A549 (cell line): ENCODE measurements around the gene WEE2. TPM values are rescaled to one million over a fixed set of nuclear protein-coding genes. Genes with fewer than 3 reads are reported as not detected.

Experiments
- ATAC-seq, 2 experiments: fragments of 200-7000 bp in 1 of 2; fragments of >200 bp in 1 of 2; cut with Nextera tagmentation in 1 of 2; cut with Tn5 transposase in 1 of 2; 3 replicates each; pipeline versions ENCODE4 v1.8.0 to v1.9.1; 2018 to 2020; ENCODE audit warnings: mild to moderate bottlenecking in 1 of 2, moderate library complexity in 1 of 2
- CTCF ChIA-PET: fragments of 300-600 bp; sonication (Branson Sonifier 250); formaldehyde crosslinking; extraction: SDS; loops from one replicate; lab custom pipeline; 2021; ENCODE audit warnings: antibody characterized with exemption, inconsistent platforms; lab: Yijun Ruan, JAX
- POLR2A ChIA-PET: fragments of 350-600 bp; formaldehyde crosslinking; extraction: SDS; loops from one replicate; lab custom pipeline; 2021; ENCODE audit warnings: antibody characterized with exemption, inconsistent platforms; lab: Yijun Ruan, JAX
- DNase-seq, 2 experiments: peaks; one replicate each; pipeline versions ENCODE4 v3.0.0 to v3.0.0-alpha.2; 2011 to 2016; ENCODE audit warnings: low read depth in 1 of 2, low spot score in 1 of 2
- FAIRE-seq: peaks from 2 replicates; lab custom pipeline; 2011; peaks lifted over from hg19 to GRCh38; lab: Jason Lieb, UNC
- H3K27ac ChIP-seq, 2 experiments: fragments of >200 bp; sonication (Bioruptor Twin); formaldehyde crosslinking; 3 replicates each; pipeline ENCODE4 v1.5.1; 2016 to 2017
- H3K4me1 ChIP-seq: fragments of >200 bp; sonication (Bioruptor Twin); formaldehyde crosslinking; 3 replicates; pipeline ENCODE4 v1.6.1; 2016
- H3K4me2 ChIP-seq: fragments of >200 bp; sonication (Bioruptor Twin); formaldehyde crosslinking; 3 replicates; pipeline ENCODE4 v1.6.1; 2016
- H3K4me3 ChIP-seq: fragments of >200 bp; sonication (Bioruptor Twin); formaldehyde crosslinking; 3 replicates; pipeline ENCODE4 v1.5.1; 2016
- H3K9me3 ChIP-seq: fragments of >200 bp; sonication (Bioruptor Twin); formaldehyde crosslinking; 3 replicates; pipeline ENCODE4 v1.6.1; 2016
- CEBPB ChIP-seq, 2 experiments: fragments of >200 bp in 1 of 2; sonication (Bioruptor Twin) in 1 of 2; formaldehyde crosslinking in 1 of 2; IDR thresholded peaks; 2 replicates each; pipeline ENCODE4 v1.6.1; 2012 to 2016
- EHF ChIP-seq: fragments of 250-450 bp; sonication (Bioruptor Pico); IDR thresholded peaks from 2 replicates; pipeline ENCODE4 v1.5.0; 2020; ENCODE audit warnings: mild to moderate bottlenecking
- EHMT2 ChIP-seq: fragments of 200-600 bp; sonication (generic); IDR thresholded peaks from 2 replicates; pipeline ENCODE4 v1.6.1; 2016; ENCODE audit warnings: antibody characterized with exemption, low read depth, mild to moderate bottlenecking, moderate library complexity
- EP300 ChIP-seq, 2 experiments: fragments of >200 bp; sonication (Bioruptor Twin); formaldehyde crosslinking; IDR thresholded peaks; 2 replicates in 1 of 2; 3 replicates in 1 of 2; pipeline ENCODE4 v1.6.1; 2016 to 2017
- ESRRA ChIP-seq: fragments of 150-350 bp; IDR thresholded peaks from 2 replicates; pipeline ENCODE4 v1.6.1; 2014; ENCODE audit warnings: mild to moderate bottlenecking, low read length, borderline replicate concordance
- FOSL2 ChIP-seq, 2 experiments: fragments of 450-650 bp in 1 of 2; fragments of >200 bp in 1 of 2; sonication (Bioruptor Twin) in 1 of 2; formaldehyde crosslinking; IDR thresholded peaks; 2 replicates each; pipeline versions ENCODE4 v1.5.0 to v1.6.1; 2016 to 2020; ENCODE audit warnings: mild to moderate bottlenecking in 1 of 2, moderate library complexity in 1 of 2
- HDAC2 ChIP-seq: fragments of 200-600 bp; sonication (generic); IDR thresholded peaks from 2 replicates; pipeline ENCODE4 v1.6.1; 2016
- HEYL ChIP-seq: fragments of 250-450 bp; sonication (Bioruptor Pico); IDR thresholded peaks from 2 replicates; pipeline ENCODE4 v1.8.0; 2021; ENCODE audit warnings: mild to moderate bottlenecking, moderate library complexity
- HOXB13 ChIP-seq: fragments of 250-450 bp; sonication (Bioruptor Pico); IDR thresholded peaks from 2 replicates; pipeline ENCODE4 v1.5.0; 2020; ENCODE audit warnings: low read depth, mild to moderate bottlenecking, moderate library complexity
- HOXB5 ChIP-seq: fragments of 250-450 bp; sonication (Bioruptor Pico); IDR thresholded peaks from 2 replicates; pipeline ENCODE4 v1.5.0; 2020; ENCODE audit warnings: mild to moderate bottlenecking, moderate library complexity
- JUN ChIP-seq, 2 experiments: fragments of >200 bp; sonication (Bioruptor Twin); formaldehyde crosslinking; IDR thresholded peaks; 2 replicates in 1 of 2; 3 replicates in 1 of 2; pipeline ENCODE4 v1.6.1; 2016 to 2017
- MAFK ChIP-seq: fragments of 450-650 bp; IDR thresholded peaks from 2 replicates; pipeline ENCODE4 v1.6.1; 2014; ENCODE audit not compliant: partially characterized antibody
- MAZ ChIP-seq: fragments of 150-350 bp; IDR thresholded peaks from 2 replicates; pipeline ENCODE4 v1.6.1; 2014; ENCODE audit warnings: antibody characterized with exemption, low read depth, low read length, borderline replicate concordance
- PHF8 ChIP-seq: fragments of 200-600 bp; sonication (generic); IDR thresholded peaks from 2 replicates; pipeline ENCODE4 v1.6.1; 2016; ENCODE audit warnings: low read depth, mild to moderate bottlenecking, antibody characterized with exemption, moderate library complexity, borderline replicate concordance
- POLR2A ChIP-seq: IDR thresholded peaks from 2 replicates; pipeline ENCODE4 v1.6.1; 2012; ENCODE audit warnings: mild to moderate bottlenecking, low read length
- POLR2AphosphoS2 ChIP-seq: conservative IDR thresholded peaks from 2 replicates; pipeline ENCODE4 v1.6.1; 2012; ENCODE audit warnings: low read length, improper control_type of control experiment, inconsistent platforms
- RAD21 ChIP-seq, 2 experiments: fragments of >200 bp in 1 of 2; sonication (Bioruptor Twin) in 1 of 2; formaldehyde crosslinking in 1 of 2; IDR thresholded peaks in 1 of 2; conservative IDR thresholded peaks in 1 of 2; 2 replicates in 1 of 2; 3 replicates in 1 of 2; pipeline ENCODE4 v1.6.1; 2012 to 2018; ENCODE audit warnings: inconsistent platforms in 1 of 2
- RARB ChIP-seq: fragments of 250-450 bp; sonication (Bioruptor Pico); IDR thresholded peaks from 2 replicates; pipeline ENCODE4 v1.8.0; 2021; ENCODE audit warnings: mild to moderate bottlenecking, moderate library complexity
- RFX5 ChIP-seq: fragments of 450-650 bp; IDR thresholded peaks from 2 replicates; pipeline ENCODE4 v1.7.1; 2014; ENCODE audit warnings: antibody characterized with exemption, mild to moderate bottlenecking, moderate library complexity
- TFCP2L1 ChIP-seq: fragments of 250-450 bp; sonication (Bioruptor Pico); IDR thresholded peaks from 2 replicates; pipeline ENCODE4 v1.5.0; 2021; ENCODE audit warnings: mild to moderate bottlenecking
- ZC3H11A ChIP-seq: fragments of 450-650 bp; IDR thresholded peaks from 2 replicates; pipeline ENCODE4 v1.6.1; 2014; ENCODE audit warnings: antibody characterized with exemption, mild to moderate bottlenecking
- ZSCAN20 ChIP-seq: fragments of 250-450 bp; sonication (Bioruptor Pico); IDR thresholded peaks from 2 replicates; pipeline ENCODE4 v1.8.0; 2022; ENCODE audit warnings: mild to moderate bottlenecking, moderate library complexity
- WGBS: methylation state at CpG from one replicate; pipeline ENCODE4 v1.1.6; 2017; ENCODE audit errors: missing lambda C conversion rate; 5-methylcytosine and 5-hydroxymethylcytosine counted together
- polyA plus RNA-seq, 4 experiments: library from polyadenylated mRNA; depleted of rRNA in 3 of 4; stranded (reverse); fragments of >200 nt; fragmentation: RNase III in 1 of 4; extraction: RNeasy Plus Mini Kit Qiagen cat#74134 plus additional on column Dnase treatment in 1 of 4; gene quantifications; 2 replicates in 3 of 4; 3 replicates in 1 of 4; pipeline ENCODE4 v1.2.3, GENCODE V29; 2011 to 2017
- TF ChIP-seq, protein P1 (sequence below): fragments of 250-450 bp; sonication (Bioruptor Pico); IDR thresholded peaks from 2 replicates; pipeline ENCODE4 v1.5.0; 2020; ENCODE audit warnings: low read depth, mild to moderate bottlenecking, moderate library complexity
- TF ChIP-seq, protein P2 (sequence below): IDR thresholded peaks from 2 replicates; pipeline ENCODE4 v1.6.1; 2012
- TF ChIP-seq, protein P3 (sequence below): fragments of 200-600 bp; sonication (generic); IDR thresholded peaks from 2 replicates; pipeline ENCODE4 v1.6.1; 2016; ENCODE audit warnings: antibody characterized with exemption, mild to moderate bottlenecking, moderate library complexity
- TF ChIP-seq, protein P4 (sequence below): fragments of >200 bp; sonication (Bioruptor Twin); formaldehyde crosslinking; IDR thresholded peaks from 2 replicates; pipeline ENCODE4 v1.6.1; 2016
- TF ChIP-seq, protein P5 (sequence below): IDR thresholded peaks from 2 replicates; pipeline ENCODE4 v1.6.1; 2012; ENCODE audit warnings: low read depth, borderline replicate concordance
- TF ChIP-seq, protein P6 (sequence below): fragments of 250-450 bp; sonication (Bioruptor Pico); IDR thresholded peaks from 2 replicates; pipeline ENCODE4 v1.5.0; 2021; ENCODE audit warnings: mild to moderate bottlenecking, moderate library complexity, borderline replicate concordance

Gene WEE2
- polyA plus RNA-seq, 2 of the 4 experiments (the other 2 are of a cell fraction): not detected

DNA sequence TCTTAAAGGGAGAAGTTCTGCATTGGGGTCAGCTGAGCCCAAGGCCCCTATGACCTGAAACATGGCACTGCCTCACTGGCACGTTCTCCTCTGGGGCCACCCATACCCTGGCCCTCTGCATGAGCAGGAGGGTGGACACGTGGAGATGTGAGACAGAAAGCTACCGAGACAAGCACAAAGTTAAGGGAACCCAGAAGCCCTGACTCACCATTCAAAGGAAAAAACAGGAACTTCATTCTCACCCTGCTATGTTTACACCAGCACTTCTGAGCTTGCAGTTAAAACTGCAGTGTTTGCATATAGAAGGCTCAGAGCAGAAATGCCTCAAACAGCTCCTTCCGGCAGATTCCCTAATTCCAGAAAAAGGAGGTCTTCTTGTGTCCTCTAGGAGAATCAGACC lies 47.9 kb upstream of the WEE2 start:
- no peak for ATAC-seq
- Histone ChIP-seq H3K4me3 (no peak overlapping the region), H3K9me3 (no peaks in the 10 kb centered on the region), H3K4me2 (no peak overlapping the region), H3K4me1 (peaks cover 22% of the 10 kb centered on the region), H3K27ac (no peak overlapping the region)
- TF ChIP-seq, protein P1, sequence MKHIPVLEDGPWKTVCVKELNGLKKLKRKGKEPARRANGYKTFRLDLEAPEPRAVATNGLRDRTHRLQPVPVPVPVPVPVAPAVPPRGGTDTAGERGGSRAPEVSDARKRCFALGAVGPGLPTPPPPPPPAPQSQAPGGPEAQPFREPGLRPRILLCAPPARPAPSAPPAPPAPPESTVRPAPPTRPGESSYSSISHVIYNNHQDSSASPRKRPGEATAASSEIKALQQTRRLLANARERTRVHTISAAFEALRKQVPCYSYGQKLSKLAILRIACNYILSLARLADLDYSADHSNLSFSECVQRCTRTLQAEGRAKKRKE: no peak
- TF ChIP-seq TFCP2L1 (CRISPR knock-in tag) (no peak), RAD21 (conservative IDR thresholded peaks at IDR 0.05 in 1 of 2, IDR thresholded peaks at IDR 0.05 in 1 of 2) (no peak), HOXB13 (CRISPR knock-in tag) (no peak), EHF (no peak), CEBPB (IDR thresholded peaks at IDR 0.05) (no peak), ZSCAN20 (no peak), HOXB5 (CRISPR knock-in tag) (no peak), RARB (CRISPR knock-in tag) (no peak), MAZ (no peak), HDAC2 (no peak), POLR2AphosphoS2 (no peak), RFX5 (no peak), HEYL (CRISPR knock-in tag) (no peak), PHF8 (no peak), POLR2A (no peak), EP300 (IDR thresholded peaks at IDR 0.05) (no peak)
- TF ChIP-seq, protein P2, sequence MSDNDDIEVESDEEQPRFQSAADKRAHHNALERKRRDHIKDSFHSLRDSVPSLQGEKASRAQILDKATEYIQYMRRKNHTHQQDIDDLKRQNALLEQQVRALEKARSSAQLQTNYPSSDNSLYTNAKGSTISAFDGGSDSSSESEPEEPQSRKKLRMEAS: no peak
- TF ChIP-seq, protein P3, sequence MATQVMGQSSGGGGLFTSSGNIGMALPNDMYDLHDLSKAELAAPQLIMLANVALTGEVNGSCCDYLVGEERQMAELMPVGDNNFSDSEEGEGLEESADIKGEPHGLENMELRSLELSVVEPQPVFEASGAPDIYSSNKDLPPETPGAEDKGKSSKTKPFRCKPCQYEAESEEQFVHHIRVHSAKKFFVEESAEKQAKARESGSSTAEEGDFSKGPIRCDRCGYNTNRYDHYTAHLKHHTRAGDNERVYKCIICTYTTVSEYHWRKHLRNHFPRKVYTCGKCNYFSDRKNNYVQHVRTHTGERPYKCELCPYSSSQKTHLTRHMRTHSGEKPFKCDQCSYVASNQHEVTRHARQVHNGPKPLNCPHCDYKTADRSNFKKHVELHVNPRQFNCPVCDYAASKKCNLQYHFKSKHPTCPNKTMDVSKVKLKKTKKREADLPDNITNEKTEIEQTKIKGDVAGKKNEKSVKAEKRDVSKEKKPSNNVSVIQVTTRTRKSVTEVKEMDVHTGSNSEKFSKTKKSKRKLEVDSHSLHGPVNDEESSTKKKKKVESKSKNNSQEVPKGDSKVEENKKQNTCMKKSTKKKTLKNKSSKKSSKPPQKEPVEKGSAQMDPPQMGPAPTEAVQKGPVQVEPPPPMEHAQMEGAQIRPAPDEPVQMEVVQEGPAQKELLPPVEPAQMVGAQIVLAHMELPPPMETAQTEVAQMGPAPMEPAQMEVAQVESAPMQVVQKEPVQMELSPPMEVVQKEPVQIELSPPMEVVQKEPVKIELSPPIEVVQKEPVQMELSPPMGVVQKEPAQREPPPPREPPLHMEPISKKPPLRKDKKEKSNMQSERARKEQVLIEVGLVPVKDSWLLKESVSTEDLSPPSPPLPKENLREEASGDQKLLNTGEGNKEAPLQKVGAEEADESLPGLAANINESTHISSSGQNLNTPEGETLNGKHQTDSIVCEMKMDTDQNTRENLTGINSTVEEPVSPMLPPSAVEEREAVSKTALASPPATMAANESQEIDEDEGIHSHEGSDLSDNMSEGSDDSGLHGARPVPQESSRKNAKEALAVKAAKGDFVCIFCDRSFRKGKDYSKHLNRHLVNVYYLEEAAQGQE: no peak
- TF ChIP-seq, protein P4, sequence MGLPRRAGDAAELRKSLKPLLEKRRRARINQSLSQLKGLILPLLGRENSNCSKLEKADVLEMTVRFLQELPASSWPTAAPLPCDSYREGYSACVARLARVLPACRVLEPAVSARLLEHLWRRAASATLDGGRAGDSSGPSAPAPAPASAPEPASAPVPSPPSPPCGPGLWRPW: no peak
- 95% methylated on average over 4 of the region's 4 CpGs for WGBS
- DNase-seq: no peak
- no peak for FAIRE-seq
- ChIA-PET POLR2A (no interaction called here), CTCF (interaction anchor here (1.5 to 5.0 kb wide), 7 partner anchors 9 to 126 kb away, joined by 3 to 26 read pairs (median 6); partner anchors contain the start of gene SSBP1)

DNA sequence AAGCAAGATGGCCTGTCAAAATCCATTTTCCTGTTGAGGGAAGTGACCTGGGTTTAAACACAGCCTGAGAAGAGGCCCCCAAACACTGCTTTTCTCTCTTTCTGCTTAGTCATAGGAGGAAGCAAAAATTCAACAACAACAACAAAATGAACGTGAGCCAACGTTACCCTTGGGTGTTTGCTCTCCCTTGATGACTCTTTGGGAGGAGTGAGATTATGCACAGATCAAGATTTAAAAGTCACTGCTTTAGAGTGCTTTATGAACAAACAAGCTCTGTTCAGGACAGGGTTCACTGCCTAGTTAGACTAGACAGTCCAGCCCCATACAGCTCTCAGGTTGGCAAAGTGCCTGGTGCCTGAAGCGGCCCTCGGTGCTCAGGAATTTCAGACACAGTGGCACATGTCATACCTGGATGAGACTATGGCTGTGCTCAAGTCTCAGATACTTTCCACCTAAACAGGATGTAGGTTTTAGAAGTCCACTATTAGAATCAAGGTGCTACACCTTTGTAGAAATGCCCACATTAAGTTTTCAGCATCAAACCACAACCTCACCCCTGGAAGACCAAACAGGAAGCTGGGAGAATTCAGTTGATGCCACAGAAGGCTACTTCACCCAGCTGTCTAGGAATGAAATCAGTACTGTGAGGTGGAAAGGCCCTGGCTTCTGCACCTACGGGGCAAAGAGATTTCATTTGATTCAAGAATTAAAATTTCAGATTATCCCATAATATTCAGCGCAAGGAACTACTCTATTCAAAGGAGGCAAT lies 44.9 kb upstream of the WEE2 start:
- ChIA-PET POLR2A (no interaction called here), CTCF (interaction anchor here (0.7 kb wide), 2 partner anchors 9 to 74 kb away, joined by 3 read pairs; no protein-coding TSS in a partner anchor)
- WGBS: 31% methylated on average over 6 of the region's 6 CpGs
- Histone ChIP-seq H3K4me2 (peak overlapping the region; percentile 35), H3K4me1 (peaks cover 22% of the 10 kb centered on the region), H3K4me3 (no peak overlapping the region), H3K9me3 (no peaks in the 10 kb centered on the region), H3K27ac (peak overlapping the region; percentile 71 to 79)
- DNase-seq (peak; percentile 29 to 84), FAIRE-seq (no peak), ATAC-seq (peak; percentile 49 to 85; a peak in 5 of 6 replicates)
- TF ChIP-seq, protein P5, sequence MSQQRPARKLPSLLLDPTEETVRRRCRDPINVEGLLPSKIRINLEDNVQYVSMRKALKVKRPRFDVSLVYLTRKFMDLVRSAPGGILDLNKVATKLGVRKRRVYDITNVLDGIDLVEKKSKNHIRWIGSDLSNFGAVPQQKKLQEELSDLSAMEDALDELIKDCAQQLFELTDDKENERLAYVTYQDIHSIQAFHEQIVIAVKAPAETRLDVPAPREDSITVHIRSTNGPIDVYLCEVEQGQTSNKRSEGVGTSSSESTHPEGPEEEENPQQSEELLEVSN: no peak
- TF ChIP-seq EHMT2 (no peak), ESRRA (no peak), EHF (no peak), ZSCAN20 (no peak), HEYL (CRISPR knock-in tag) (no peak), HDAC2 (no peak), JUN (IDR thresholded peaks at IDR 0.05) (0 out of 5 replicates have a peak, but pooled peaks of 1 of the 2 experiments have one; percentile 31), ZC3H11A (no peak), PHF8 (no peak), FOSL2 (IDR thresholded peaks at IDR 0.05) (no peak), FOSL2 (CRISPR knock-in tag; IDR thresholded peaks at IDR 0.05) (peak; percentile 56), MAFK (peak; percentile 86)
- TF ChIP-seq, protein P1: no peak
- TF ChIP-seq, protein P6, sequence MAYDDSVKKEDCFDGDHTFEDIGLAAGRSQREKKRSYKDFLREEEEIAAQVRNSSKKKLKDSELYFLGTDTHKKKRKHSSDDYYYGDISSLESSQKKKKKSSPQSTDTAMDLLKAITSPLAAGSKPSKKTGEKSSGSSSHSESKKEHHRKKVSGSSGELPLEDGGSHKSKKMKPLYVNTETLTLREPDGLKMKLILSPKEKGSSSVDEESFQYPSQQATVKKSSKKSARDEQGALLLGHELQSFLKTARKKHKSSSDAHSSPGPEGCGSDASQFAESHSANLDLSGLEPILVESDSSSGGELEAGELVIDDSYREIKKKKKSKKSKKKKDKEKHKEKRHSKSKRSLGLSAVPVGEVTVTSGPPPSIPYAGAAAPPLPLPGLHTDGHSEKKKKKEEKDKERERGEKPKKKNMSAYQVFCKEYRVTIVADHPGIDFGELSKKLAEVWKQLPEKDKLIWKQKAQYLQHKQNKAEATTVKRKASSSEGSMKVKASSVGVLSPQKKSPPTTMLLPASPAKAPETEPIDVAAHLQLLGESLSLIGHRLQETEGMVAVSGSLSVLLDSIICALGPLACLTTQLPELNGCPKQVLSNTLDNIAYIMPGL (CRISPR knock-in tag): no peak
